Measurements from ENCODE around the gene KRT6A.

DNA sequence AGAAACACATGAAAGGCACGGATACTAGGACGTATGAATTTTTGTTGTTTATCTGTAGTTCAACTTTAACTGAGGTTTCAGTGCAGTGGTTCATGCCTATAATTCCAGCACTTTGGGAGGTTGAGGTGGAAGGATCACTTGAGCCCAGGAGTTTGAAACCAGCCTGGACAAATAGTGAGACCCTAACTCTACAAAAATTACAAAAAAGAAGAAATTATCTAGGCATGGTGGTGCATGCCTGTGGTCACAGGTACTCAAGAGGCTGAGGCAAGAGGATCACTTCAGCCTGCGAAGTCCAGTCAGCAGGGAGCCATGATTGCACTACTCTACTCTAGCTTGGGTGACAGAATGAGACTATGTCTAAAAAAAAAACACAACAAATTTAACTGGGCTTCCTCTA is 49.1 kb downstream of the KRT6A start:
- no peak for TF ChIP-seq POLR2AphosphoS5 (IDR thresholded peaks at IDR 0.05; ENCODE audit: low read depth, low read length)
- TF ChIP-seq, protein P1, sequence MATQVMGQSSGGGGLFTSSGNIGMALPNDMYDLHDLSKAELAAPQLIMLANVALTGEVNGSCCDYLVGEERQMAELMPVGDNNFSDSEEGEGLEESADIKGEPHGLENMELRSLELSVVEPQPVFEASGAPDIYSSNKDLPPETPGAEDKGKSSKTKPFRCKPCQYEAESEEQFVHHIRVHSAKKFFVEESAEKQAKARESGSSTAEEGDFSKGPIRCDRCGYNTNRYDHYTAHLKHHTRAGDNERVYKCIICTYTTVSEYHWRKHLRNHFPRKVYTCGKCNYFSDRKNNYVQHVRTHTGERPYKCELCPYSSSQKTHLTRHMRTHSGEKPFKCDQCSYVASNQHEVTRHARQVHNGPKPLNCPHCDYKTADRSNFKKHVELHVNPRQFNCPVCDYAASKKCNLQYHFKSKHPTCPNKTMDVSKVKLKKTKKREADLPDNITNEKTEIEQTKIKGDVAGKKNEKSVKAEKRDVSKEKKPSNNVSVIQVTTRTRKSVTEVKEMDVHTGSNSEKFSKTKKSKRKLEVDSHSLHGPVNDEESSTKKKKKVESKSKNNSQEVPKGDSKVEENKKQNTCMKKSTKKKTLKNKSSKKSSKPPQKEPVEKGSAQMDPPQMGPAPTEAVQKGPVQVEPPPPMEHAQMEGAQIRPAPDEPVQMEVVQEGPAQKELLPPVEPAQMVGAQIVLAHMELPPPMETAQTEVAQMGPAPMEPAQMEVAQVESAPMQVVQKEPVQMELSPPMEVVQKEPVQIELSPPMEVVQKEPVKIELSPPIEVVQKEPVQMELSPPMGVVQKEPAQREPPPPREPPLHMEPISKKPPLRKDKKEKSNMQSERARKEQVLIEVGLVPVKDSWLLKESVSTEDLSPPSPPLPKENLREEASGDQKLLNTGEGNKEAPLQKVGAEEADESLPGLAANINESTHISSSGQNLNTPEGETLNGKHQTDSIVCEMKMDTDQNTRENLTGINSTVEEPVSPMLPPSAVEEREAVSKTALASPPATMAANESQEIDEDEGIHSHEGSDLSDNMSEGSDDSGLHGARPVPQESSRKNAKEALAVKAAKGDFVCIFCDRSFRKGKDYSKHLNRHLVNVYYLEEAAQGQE (IDR thresholded peaks at IDR 0.05; ENCODE audit: insufficient read depth in 1 of 2, low read depth in 2 of 2, low read length in 2 of 2) = no peak
